GM21825 (cell line): Measurements from ENCODE around the gene EPHB2.
"Not testable (repeated sequence)": the region's sequence is repeated elsewhere in the genome, so short reads cannot be mapped to it uniquely, and the experiment has no call there.

Experiments
- ATAC-seq: cut with Tn5 transposase; IDR thresholded peaks from one replicate; pipeline ENCODE4 v1.9.1; 2021; ENCODE audit warnings: mild to moderate bottlenecking, moderate library complexity; ENCODE audit not compliant: unreplicated experiment

Gene EPHB2

GRCh38 chr1:22689505-22689904 lies 21.1 kb upstream of the EPHB2 start:
- no peak for ATAC-seq

DNA sequence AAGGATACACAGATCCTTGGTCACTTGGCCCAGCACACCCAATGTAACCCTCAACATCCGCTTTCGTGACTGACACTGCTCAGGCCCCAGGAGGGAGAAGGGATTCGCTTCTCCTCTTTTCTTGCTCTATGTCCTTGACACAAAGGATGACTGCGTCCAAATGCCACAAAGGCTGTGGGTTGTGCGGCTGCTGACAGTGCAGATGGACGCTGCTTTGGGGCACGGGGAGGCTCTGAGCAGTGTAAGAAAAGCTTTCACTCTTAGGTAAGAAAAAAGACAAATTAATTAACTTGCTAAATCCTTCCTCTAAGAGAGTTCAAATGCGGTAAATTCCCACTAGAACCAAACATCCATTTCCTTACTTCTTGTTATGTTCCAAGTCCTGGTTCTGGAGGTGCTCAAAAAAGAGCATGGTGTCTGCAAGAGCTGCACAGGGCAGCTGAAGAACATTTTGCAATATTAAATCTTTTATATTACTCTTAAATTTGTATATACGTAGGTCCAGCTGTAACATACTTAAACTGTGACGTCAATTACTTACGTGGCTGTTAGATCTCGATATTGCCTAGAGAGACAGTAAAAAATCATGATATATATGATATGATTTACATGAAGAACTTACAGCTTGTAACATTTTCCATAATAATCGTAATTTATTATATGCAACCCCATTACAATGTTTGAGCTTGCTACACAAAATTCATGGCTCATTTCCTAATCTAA lies 19.4 kb upstream of the EPHB2 start:
- no peak for ATAC-seq

GRCh38 chr1:22694172-22694571 lies 16.5 kb upstream of the EPHB2 start:
- no peak for ATAC-seq

DNA sequence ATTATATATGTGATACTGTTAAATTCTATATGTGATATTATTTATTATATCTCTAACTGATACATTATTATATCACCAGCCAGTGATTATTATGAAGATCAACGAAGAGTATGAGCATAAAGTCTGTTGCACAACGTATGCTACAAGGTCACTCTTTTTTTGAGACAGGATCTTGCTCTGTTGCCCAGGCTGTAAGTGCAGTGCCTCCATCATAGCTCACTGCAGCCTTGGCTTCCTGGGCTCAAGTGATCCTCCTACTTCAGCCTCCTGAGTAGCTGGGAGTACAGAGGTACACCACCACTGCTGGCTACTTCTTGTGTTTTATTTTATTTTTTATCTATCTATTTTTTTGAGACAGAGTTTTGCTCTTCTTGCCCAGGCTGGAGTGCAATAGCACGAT lies 14.0 kb upstream of the EPHB2 start:
- ATAC-seq = no peak

- no peak for ATAC-seq
These were observed 12.7 kb upstream of the EPHB2 start for GRCh38 chr1:22697980-22698379.

- ATAC-seq = no peak
These were observed 10.7 kb upstream of the EPHB2 start for GRCh38 chr1:22699681-22700520.

DNA sequence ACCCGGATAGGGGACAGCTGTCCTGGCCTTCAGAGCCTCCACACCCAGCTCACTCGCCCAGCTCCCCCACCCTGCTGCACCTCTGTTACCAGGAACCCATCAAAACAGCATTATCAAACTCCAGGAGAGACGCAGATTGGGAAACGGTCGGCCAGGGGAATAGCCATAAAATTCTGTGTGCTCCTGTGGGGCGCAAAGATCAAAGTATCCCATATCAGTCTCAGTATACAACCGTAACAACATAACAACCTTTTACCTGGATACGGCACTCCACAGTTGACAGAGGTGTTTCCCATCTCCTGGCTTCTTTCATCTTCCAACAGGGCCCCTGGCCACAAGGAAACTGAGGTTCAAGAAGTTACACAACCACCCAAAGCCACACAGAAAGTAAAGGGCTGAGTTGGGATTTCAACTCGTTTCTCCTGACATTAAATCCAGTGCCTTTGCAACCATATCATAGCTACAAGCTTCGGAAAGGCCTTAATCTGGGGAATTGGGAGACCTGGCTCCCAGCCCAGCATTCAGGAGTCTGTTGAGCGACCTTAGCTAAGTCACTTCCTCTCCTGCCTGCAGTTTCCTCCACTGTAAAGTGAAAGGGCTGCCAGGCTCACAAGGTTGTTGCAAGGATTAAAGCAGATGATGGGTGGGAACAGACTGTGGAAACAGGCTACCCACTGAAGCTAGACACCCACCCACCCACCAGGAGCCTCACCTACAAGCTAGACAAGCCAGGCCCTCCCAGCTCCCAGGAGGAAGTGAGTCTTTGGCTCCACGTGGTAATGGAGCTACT lies 8.1 kb upstream of the EPHB2 start:
- no peak for ATAC-seq

GRCh38 chr1:22704440-22705067 lies 6.1 kb upstream of the EPHB2 start:
- ATAC-seq = no peak

GRCh38 chr1:22705586-22705985 lies 5.1 kb upstream of the EPHB2 start:
- ATAC-seq = no peak

DNA sequence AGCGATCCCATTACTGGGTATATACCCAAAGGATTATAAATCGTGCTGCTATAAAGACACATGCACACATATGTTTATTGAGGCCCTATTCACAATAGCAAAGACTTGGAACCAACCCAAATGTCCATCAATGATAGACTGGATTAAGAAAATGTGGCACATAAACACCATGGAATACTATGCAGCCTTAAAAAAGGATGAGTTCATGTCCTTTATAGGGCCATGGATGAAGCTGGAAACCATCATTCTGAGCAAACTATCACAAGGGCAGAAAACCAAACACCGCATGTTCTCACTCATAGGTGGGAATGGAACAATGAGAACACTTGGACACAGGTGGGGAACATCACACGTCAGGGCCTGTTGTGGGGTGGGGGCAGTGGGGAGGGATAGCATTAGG lies 4.5 kb upstream of the EPHB2 start:
- not testable (repeated sequence) for ATAC-seq

DNA sequence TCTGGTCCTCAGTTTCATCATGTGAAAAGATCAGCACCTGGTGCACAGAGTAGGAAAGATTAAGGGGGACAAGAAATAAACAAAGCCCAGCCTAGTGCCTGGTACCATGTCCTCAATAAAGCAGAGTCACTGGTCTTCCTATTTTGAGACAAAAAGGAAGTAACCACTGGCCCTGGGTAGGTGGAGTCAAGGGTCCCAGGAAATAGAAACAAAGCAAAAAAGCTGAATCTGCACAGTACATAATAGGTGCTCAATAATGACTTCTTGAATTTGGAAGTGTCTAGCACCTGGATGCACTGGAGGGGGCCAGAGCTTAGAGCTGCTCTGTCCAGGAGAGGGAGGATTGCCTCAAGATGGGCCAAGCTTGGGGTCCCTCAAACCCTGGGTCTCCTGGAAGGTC lies 1.9 kb upstream of the EPHB2 start:
- no peak for ATAC-seq

DNA sequence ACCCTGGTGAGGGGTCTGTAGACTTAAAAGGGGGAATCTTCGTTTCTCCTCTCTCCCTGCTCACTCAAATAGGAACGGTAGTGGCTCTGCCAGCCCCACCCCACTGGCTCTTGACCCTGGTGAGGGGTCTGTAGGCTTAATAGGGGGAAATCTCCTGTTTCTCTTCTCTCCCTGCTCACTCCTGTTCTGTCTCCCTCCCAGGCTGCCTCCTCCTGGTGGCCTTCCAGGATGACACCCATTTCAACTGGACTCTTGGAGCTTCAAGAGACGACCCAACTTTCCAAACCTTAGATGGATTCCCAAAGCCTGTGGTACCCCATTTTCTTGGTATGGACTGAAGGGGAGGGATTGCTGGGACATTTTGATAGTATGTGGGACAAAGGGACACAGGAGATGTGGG lies 1.4 kb upstream of the EPHB2 start:
- no peak for ATAC-seq

- no peak for ATAC-seq
These were observed 543 bp upstream of the EPHB2 start for GRCh38 chr1:22709891-22710700.

DNA sequence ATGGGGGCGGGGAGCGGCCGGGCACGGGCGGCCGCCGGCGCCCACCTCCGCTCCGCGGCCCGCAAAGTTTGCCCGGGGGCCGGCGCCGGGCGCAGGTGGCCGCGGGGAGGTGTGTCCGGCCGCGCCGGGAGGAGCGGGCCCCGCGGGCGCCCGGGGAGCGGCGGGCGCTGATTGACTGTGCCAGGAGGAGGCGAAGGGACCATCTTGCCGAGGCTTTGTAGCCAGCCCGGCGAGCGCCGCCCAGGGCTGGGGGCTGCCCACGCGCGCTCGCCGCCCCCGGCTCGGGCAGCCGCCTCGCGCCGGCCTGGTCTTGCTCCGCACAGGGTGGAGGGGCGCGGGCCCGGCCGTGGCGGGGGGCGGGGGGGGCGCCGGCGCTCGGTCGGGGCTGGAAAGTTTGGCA lies 432 bp downstream of the EPHB2 start:
- ATAC-seq = no peak

GRCh38 chr1:22711591-22712501 lies 1.2 kb downstream of the EPHB2 start:
- no peak for ATAC-seq

DNA sequence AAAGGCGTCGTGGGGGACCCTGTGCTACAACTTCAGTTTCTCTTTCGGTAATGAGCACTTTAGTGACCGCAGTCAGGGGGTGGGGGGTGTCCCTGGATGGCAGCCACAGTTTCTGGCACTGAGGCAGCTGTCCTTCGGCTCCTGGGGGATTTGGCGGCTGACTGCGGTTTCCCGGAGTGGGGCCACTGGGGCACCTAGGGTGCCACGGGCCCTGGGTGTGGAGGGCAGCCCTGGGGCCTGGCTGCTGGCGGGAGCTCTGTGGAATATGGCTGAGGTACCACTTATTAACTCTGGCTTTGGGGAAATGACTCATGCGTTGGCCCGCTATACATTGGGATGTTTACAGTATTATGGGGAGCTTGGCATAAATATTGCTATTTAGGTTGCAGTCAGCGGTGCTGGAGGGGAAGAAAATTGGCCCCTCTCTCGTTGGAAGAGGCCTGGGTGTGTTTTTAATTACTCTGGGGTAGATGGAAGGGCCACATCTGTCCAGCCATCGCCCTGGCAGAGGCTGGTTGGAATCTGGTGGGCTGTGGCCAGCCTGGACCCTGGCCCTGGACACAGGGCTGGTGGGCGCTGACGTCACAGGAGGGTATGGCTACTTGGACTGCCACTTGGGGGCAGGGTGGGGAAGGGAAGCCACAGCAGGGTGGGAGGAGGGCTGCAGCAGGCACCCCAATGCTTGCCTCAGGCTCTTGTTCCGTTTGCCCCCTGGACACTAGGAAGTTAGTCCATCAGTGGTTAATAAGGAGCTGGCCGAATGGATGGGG lies 2.0 kb downstream of the EPHB2 start:
- no peak for ATAC-seq

GRCh38 chr1:22714455-22714854 lies 3.8 kb downstream of the EPHB2 start:
- no peak for ATAC-seq

GRCh38 chr1:22717037-22717760 lies 6.6 kb downstream of the EPHB2 start:
- ATAC-seq = no peak
